ENCODE data around the gene SLC22A31.
"Not testable (repeated sequence)": the region's sequence is repeated elsewhere in the genome, so short reads cannot be mapped to it uniquely, and the experiment has no call there.

GRCh38 chr16:89188471-89189357 lies 11.6 kb downstream of the SLC22A31 start:
- TF ChIP-seq, protein P1, sequence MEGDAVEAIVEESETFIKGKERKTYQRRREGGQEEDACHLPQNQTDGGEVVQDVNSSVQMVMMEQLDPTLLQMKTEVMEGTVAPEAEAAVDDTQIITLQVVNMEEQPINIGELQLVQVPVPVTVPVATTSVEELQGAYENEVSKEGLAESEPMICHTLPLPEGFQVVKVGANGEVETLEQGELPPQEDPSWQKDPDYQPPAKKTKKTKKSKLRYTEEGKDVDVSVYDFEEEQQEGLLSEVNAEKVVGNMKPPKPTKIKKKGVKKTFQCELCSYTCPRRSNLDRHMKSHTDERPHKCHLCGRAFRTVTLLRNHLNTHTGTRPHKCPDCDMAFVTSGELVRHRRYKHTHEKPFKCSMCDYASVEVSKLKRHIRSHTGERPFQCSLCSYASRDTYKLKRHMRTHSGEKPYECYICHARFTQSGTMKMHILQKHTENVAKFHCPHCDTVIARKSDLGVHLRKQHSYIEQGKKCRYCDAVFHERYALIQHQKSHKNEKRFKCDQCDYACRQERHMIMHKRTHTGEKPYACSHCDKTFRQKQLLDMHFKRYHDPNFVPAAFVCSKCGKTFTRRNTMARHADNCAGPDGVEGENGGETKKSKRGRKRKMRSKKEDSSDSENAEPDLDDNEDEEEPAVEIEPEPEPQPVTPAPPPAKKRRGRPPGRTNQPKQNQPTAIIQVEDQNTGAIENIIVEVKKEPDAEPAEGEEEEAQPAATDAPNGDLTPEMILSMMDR (conservative IDR thresholded peaks at IDR 0.05 in 1 of 2, IDR thresholded peaks at IDR 0.05 in 1 of 2; ENCODE audit: low read depth in 1 of 2, low read length in 2 of 2) = not testable (repeated sequence)
- not testable (repeated sequence) for TF ChIP-seq EZH2 (IDR thresholded peaks at IDR 0.05; ENCODE audit: low read length, missing control alignments)

Data from fibroblast of lung (primary cell).